ENCODE data around the gene WDR33.

Gene WDR33

DNA sequence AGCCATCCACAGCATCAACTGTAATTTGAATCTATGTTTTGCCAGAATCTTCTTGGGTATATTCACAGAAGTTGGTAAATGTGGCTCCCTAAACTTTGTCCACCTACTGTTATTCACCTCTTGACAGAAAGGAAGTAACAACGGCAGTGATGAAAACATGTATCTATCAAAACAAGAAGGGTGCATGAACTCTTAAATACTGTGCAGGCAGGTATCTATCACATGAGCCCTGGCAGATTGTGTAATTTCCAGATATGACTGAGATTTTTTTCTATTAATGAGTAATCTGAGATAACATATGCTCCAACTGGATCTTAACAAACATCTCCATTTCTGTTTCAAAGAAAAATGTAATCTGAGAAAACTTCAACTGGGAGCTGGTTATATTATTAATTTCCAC is 73.1 kb downstream of the WDR33 start:
- no peak for ATAC-seq (ENCODE audit: insufficient read depth, low read depth)

DNA sequence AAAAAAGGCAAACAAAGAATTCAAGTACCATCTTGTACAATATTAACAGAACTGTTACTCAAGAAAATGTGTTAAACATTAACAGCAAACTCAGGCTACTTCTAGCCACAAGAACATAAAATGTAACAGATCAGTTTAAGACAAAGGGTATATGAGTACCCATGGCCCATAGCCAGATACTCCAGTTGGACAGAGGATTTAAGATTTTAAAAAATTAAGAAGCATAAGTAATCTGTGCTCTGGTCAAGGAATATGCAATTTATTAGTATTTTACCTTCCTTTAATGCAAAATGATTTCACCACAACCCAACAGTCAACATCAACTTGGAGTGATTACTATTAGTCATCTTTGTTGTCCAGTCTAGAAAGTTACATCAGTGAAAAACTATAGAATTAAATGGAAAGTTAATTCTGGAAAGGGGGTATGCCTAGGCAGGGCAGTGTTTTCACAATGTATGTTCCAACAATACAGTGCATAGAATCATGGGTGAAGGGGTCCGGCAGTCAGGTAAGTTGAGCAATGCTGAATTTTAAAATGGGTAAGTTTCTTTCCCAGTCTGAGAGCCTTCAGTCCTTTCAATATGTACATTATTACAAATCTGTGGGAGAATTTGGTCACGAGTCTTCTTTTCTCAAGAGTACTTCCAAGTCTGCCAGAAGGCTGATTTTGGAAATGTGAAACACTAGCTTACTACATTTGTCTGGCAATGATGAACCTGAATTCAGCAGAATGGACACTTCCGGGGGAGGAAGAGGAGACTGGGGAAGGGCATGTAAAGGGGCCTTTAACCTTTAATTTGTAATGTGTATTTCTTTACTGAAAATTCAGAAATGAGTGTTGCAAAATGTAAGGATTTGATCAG is 75.2 kb downstream of the WDR33 start:
- ATAC-seq (ENCODE audit: insufficient read depth, low read depth): no peak
- H3K27me3 ChIP-seq (ENCODE audit: insufficient read depth, low read length, poor library complexity): no peaks in the 10 kb centered on the region
- H3K4me2 ChIP-seq (ENCODE audit: insufficient read depth, low read length): no peak overlapping the region
- H3K36me3 ChIP-seq (ENCODE audit: insufficient read depth, low read length): peaks cover 24% of the 10 kb centered on the region
- TF ChIP-seq EZH2 (IDR thresholded peaks at IDR 0.05; ENCODE audit: borderline replicate concordance, low read depth, low read length, severe bottlenecking): no peak
- TF ChIP-seq, protein P1, sequence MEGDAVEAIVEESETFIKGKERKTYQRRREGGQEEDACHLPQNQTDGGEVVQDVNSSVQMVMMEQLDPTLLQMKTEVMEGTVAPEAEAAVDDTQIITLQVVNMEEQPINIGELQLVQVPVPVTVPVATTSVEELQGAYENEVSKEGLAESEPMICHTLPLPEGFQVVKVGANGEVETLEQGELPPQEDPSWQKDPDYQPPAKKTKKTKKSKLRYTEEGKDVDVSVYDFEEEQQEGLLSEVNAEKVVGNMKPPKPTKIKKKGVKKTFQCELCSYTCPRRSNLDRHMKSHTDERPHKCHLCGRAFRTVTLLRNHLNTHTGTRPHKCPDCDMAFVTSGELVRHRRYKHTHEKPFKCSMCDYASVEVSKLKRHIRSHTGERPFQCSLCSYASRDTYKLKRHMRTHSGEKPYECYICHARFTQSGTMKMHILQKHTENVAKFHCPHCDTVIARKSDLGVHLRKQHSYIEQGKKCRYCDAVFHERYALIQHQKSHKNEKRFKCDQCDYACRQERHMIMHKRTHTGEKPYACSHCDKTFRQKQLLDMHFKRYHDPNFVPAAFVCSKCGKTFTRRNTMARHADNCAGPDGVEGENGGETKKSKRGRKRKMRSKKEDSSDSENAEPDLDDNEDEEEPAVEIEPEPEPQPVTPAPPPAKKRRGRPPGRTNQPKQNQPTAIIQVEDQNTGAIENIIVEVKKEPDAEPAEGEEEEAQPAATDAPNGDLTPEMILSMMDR (IDR thresholded peaks at IDR 0.05; ENCODE audit: borderline replicate concordance, extremely low read depth, low read length, poor library complexity, severe bottlenecking): no peak
- no peaks in the 10 kb centered on the region for H4K20me1 ChIP-seq (ENCODE audit: insufficient read depth, low read length)
- H3K4me3 ChIP-seq (ENCODE audit: low read depth in 1 of 2, low read length in 2 of 2): no peak overlapping the region
- H3K79me2 ChIP-seq (ENCODE audit: insufficient read depth, low read length): no peaks in the 10 kb centered on the region
- H3K9ac ChIP-seq (ENCODE audit: low read depth, low read length): no peak overlapping the region
- no peak for DNase-seq
- H2AFZ ChIP-seq (ENCODE audit: low read depth, low read length): no peak overlapping the region
- no peaks in the 10 kb centered on the region for H3K4me1 ChIP-seq (ENCODE audit: insufficient read depth, low read length)
- no peaks in the 10 kb centered on the region for H3K9me3 ChIP-seq (ENCODE audit: insufficient read depth, low read length, severe bottlenecking)
- H3K27ac ChIP-seq (ENCODE audit: low read length): no peak overlapping the region

More for the DNA sequence above, 73.1 kb downstream of the WDR33 start:
- Histone ChIP-seq H3K4me3 (ENCODE audit: low read depth in 1 of 2, low read length in 2 of 2) (no peak overlapping the region), H3K27me3 (ENCODE audit: insufficient read depth, low read length, poor library complexity) (no peaks in the 10 kb centered on the region), H3K27ac (ENCODE audit: low read length) (no peak overlapping the region), H4K20me1 (ENCODE audit: insufficient read depth, low read length) (no peaks in the 10 kb centered on the region), H3K36me3 (ENCODE audit: insufficient read depth, low read length) (peaks cover 31% of the 10 kb centered on the region), H3K79me2 (ENCODE audit: insufficient read depth, low read length) (no peaks in the 10 kb centered on the region), H2AFZ (ENCODE audit: low read depth, low read length) (no peak overlapping the region), H3K4me1 (ENCODE audit: insufficient read depth, low read length) (no peaks in the 10 kb centered on the region), H3K9me3 (ENCODE audit: insufficient read depth, low read length, severe bottlenecking) (no peaks in the 10 kb centered on the region), H3K9ac (ENCODE audit: low read depth, low read length) (no peak overlapping the region), H3K4me2 (ENCODE audit: insufficient read depth, low read length) (no peak overlapping the region)
- no peak for TF ChIP-seq EZH2 (IDR thresholded peaks at IDR 0.05; ENCODE audit: borderline replicate concordance, low read depth, low read length, severe bottlenecking)
- TF ChIP-seq, protein P1 (IDR thresholded peaks at IDR 0.05; ENCODE audit: borderline replicate concordance, extremely low read depth, low read length, poor library complexity, severe bottlenecking): no peak
- no peak for DNase-seq

GRCh38 chr2:127735044-127735443 is 75.9 kb downstream of the WDR33 start:
- H3K4me3 ChIP-seq (ENCODE audit: low read depth in 1 of 2, low read length in 2 of 2): no peak overlapping the region
- DNase-seq: no peak
- peaks cover 18% of the 10 kb centered on the region; the same call in 1 of the 2 replicates for H3K36me3 ChIP-seq (ENCODE audit: insufficient read depth, low read length)
- H3K27ac ChIP-seq (ENCODE audit: low read length): no peak overlapping the region
- no peaks in the 10 kb centered on the region for H4K20me1 ChIP-seq (ENCODE audit: insufficient read depth, low read length)
- no peak overlapping the region for H3K4me2 ChIP-seq (ENCODE audit: insufficient read depth, low read length)
- H2AFZ ChIP-seq (ENCODE audit: low read depth, low read length): no peak overlapping the region
- H3K27me3 ChIP-seq (ENCODE audit: insufficient read depth, low read length, poor library complexity): no peaks in the 10 kb centered on the region
- H3K4me1 ChIP-seq (ENCODE audit: insufficient read depth, low read length): no peaks in the 10 kb centered on the region
- no peaks in the 10 kb centered on the region for H3K9me3 ChIP-seq (ENCODE audit: insufficient read depth, low read length, severe bottlenecking)
- no peak overlapping the region for H3K9ac ChIP-seq (ENCODE audit: low read depth, low read length)
- ATAC-seq (ENCODE audit: insufficient read depth, low read depth): no peak
- TF ChIP-seq, protein P1 (IDR thresholded peaks at IDR 0.05; ENCODE audit: borderline replicate concordance, extremely low read depth, low read length, poor library complexity, severe bottlenecking): no peak
- no peak for TF ChIP-seq EZH2 (IDR thresholded peaks at IDR 0.05; ENCODE audit: borderline replicate concordance, low read depth, low read length, severe bottlenecking)
- H3K79me2 ChIP-seq (ENCODE audit: insufficient read depth, low read length): no peaks in the 10 kb centered on the region

All from DND-41 (cell line).